Ovary (tissue), 3 donors: ENCODE results near the gene THRB.

Experiments used
- CTCF ChIP-seq, 3 donors: fragments of 450-650 bp in 2 of 3; fragments of 200-600 bp in 1 of 3; IDR thresholded peaks; one replicate each; pipeline versions ENCODE4 v1.5.1 to v1.8.0; 2016 to 2022; ENCODE audit warnings: antibody characterized with exemption in 3 of 3, mild to moderate bottlenecking in 1 of 3
- EP300 ChIP-seq: sonication (generic); formaldehyde crosslinking; IDR thresholded peaks from one replicate; pipeline ENCODE4 v1.6.1; 2017; ENCODE audit warnings: antibody characterized with exemption
- POLR2A ChIP-seq: fragments of 450-650 bp; IDR thresholded peaks from one replicate; pipeline ENCODE4 v1.6.1; 2017; ENCODE audit warnings: antibody characterized with exemption, mild to moderate bottlenecking, moderate library complexity
- donor health status: DM: no; HTN: no; CAD: no.

- no peak for TF ChIP-seq CTCF (IDR thresholded peaks at IDR 0.05)
- no peak for TF ChIP-seq EP300
- TF ChIP-seq POLR2A: no peak
Measured at GRCh38 chr3:24273491-24273890, 221.2 kb downstream of the THRB start.
